ENCODE measurements around the gene SLC27A5. TPM values are rescaled to one million over a fixed set of nuclear protein-coding genes. Genes with fewer than 3 reads are reported as not detected.

The SLC27A5 gene
- total and polyA plus RNA-seq, 2 of the 4 experiments (the other 2 are of a cell fraction): 7.7 to 11.2 TPM

DNA sequence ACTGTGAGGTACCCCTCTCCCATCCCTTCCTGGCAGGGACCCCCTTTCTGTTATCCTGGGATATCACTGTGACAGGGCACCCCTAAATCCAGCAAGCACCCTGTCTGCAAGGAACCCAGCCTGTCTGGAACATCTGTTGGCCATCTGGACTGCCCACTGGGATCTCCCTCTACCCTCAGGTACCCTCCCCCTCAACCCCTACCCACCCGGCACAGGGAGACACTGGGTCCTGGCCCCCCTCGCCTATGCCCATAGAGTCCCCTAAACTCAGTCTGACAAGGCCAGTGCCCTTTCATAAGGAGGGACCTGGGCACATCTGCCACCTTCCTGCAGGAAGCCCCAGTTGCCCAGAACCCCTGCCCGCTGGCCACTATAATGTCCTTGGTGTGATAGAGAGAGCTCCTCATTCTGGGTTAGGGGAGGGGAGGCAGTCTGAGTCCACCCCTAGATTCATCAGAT lies 2.8 kb upstream of the SLC27A5 start:
- H3K9ac ChIP-seq (ENCODE audit: low read depth, low read length): no peak overlapping the region
- H2BK5ac ChIP-seq (ENCODE audit: low read depth, low read length, poor library complexity, severe bottlenecking): no peak overlapping the region
- no peak overlapping the region for H2BK20ac ChIP-seq (ENCODE audit: low read depth, low read length)
- intact Hi-C loops (cut with micrococcal nuclease): loop anchor here (5.0 kb wide), 1 partner anchor 207 kb away; the partner anchor contains the start of gene ERVK3-1
- H3K9me1 ChIP-seq (ENCODE audit: insufficient read depth, low read length): peaks cover 8% of the 10 kb centered on the region
- H3K27me3 ChIP-seq (ENCODE audit: control insufficient read depth, insufficient read depth, low read length): no peaks in the 10 kb centered on the region
- H3K4me2 ChIP-seq (ENCODE audit: low read depth, low read length): peak overlapping the region; percentile 20; the same call in 1 of the 2 replicates
- dilution Hi-C loops (cut with HindIII; ENCODE audit: low sequenced_read_pairs, unreplicated experiment): no loop called here
- no peak overlapping the region for H3K18ac ChIP-seq (ENCODE audit: low read depth, low read length)
- H2AK9ac ChIP-seq (replicated peaks; ENCODE audit: low read depth, low read length, poor library complexity): no peak overlapping the region
- no peak overlapping the region for H3K56ac ChIP-seq (ENCODE audit: extremely low read depth, insufficient read depth, low read length)
- DNase-seq (no peak), ATAC-seq (ENCODE audit: low read depth) (no peak)
- peak overlapping the region; percentile 53 for H2AK5ac ChIP-seq (ENCODE audit: low read depth, low read length)
- no TSS peak for BruUV-seq (replicated peaks)
- no peak overlapping the region for H3K4ac ChIP-seq (ENCODE audit: low read depth, low read length)
- peak overlapping the region; percentile 29 to 53; a peak in 1 of 4 replicates for H4K8ac ChIP-seq (ENCODE audit: low read depth in 2 of 2, low read length in 2 of 2)
- no CpG with 5 or more reads among the region's 3 CpGs for WGBS, 2 experiments (ENCODE audit: extremely low coverage in 2 of 2, insufficient read length in 1 of 2)
- in situ Hi-C loops (cut with MboI; ENCODE audit: low sequenced_read_pairs): no loop called here
- H3K27ac ChIP-seq (ENCODE audit: insufficient read depth, low read length): no peak overlapping the region
- H3K4me3 ChIP-seq (ENCODE audit: insufficient read depth, low read depth, low read length): no peak overlapping the region
- no peak overlapping the region for H2BK120ac ChIP-seq (ENCODE audit: low read depth, low read length)
- no peak overlapping the region for H2BK15ac ChIP-seq (ENCODE audit: low read depth, low read length)
- ChIA-PET CTCF (no interaction called here), POLR2A (ENCODE audit: unreplicated experiment) (no interaction called here)
- no peak overlapping the region for H2AFZ ChIP-seq (replicated peaks; ENCODE audit: low read length, poor library complexity)
- H3K79me1 ChIP-seq (ENCODE audit: low read depth in 1 of 2, low read length in 2 of 2): peaks cover 4 to 60% of the 10 kb centered on the region in 2 experiments; a peak in 3 of 4 replicates
- H4K5ac ChIP-seq (ENCODE audit: low read depth, low read length): no peak overlapping the region
- no peak overlapping the region for H4K91ac ChIP-seq (ENCODE audit: insufficient read depth, low read depth, low read length)
- 0 out of 2 replicates have a peak overlapping the region, but pooled peaks have one; percentile 3 for H3K14ac ChIP-seq (replicated peaks; ENCODE audit: low read depth, low read length)
- peaks cover 6% of the 10 kb centered on the region for H3K4me1 ChIP-seq (ENCODE audit: control insufficient read depth, insufficient read depth, low read length)
- H4K20me1 ChIP-seq (ENCODE audit: insufficient read depth, low read length): peaks cover 26% of the 10 kb centered on the region
- no peak overlapping the region for H3K23ac ChIP-seq (ENCODE audit: low read depth, low read length)
- no peaks in the 10 kb centered on the region for H3K9me3 ChIP-seq (ENCODE audit: control insufficient read depth, insufficient read depth, low read length)
- peaks cover 18% of the 10 kb centered on the region for H3K36me3 ChIP-seq (ENCODE audit: control insufficient read depth, insufficient read depth, low read length)
- TF ChIP-seq MAZ (IDR thresholded peaks at IDR 0.05; ENCODE audit: borderline replicate concordance, low read depth, low read length) (no peak), MAFK (IDR thresholded peaks at IDR 0.05; ENCODE audit: low read depth, low read length) (no peak)
- TF ChIP-seq, protein P1, sequence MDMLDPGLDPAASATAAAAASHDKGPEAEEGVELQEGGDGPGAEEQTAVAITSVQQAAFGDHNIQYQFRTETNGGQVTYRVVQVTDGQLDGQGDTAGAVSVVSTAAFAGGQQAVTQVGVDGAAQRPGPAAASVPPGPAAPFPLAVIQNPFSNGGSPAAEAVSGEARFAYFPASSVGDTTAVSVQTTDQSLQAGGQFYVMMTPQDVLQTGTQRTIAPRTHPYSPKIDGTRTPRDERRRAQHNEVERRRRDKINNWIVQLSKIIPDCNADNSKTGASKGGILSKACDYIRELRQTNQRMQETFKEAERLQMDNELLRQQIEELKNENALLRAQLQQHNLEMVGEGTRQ (IDR thresholded peaks at IDR 0.05; ENCODE audit: low read depth, low read length): no peak
